GM21423 (cell line): ENCODE data around the gene BLOC1S4.

Source experiments
- ATAC-seq: cut with Tn5 transposase; IDR thresholded peaks from one replicate; pipeline ENCODE4 v1.9.1; 2021; ENCODE audit warnings: mild to moderate bottlenecking, moderate library complexity; ENCODE audit not compliant: unreplicated experiment

BLOC1S4 gene

DNA sequence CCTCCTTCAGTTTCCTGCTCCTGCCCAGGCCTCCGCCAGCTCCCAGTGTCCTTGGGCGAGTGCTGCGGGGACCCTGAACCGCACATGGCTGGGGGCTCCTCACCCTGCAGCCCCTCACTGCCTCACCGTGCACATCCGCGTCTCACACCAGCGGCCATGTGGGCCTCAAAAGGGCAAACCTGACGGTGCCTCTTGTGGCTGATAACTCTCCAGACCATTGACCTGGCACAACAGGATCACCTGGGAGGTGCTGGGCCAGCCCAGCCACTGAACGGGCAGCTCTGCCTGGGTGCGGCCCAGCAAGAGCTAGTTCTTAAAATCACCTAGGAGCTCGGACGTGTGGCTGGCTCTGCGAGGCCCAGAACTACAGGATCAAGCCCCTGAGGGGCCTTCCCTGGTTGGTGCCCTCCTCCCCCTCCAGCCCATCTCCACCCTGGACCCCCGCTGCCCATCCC lies 26.4 kb upstream of the BLOC1S4 start:
- no peak for ATAC-seq

DNA sequence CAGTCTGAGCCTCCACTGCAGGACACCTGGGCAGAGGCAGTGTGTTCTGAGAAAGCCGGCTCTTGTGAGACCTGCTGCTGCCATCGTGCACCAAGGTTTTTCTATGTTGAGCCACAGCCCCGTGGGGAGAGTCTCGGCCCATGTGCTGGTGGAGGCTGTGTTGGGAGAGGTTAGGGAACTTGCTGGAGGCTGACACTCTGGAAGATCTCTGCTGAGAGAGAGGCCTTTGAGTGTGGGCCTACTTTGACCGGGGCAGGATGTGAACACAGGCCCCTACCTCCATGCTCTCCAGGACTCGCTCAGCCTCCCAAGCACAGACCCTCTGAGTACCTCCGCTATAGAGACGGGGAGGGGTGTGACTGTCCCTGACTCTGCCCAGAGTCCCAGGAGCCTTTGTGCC lies 23.6 kb upstream of the BLOC1S4 start:
- no peak for ATAC-seq

DNA sequence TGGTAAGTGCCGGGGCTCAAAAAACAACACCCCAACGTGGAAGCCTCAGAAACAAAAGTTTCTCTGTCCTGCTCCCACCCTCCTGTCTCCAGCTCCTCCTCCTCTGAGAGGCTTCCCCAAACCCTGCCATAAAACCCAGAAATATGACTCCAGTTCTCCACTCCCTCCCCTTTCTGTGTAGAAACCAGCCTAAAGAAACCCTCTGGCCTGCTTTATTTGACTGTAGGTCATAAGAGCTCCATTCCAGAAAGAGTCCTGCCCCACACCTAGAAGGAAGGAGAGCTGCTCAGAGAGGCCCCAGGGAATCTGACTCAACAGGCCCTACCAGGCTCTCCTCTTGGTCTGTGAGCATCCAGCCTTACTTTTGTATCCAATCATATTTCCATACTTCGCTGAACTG lies 23.2 kb upstream of the BLOC1S4 start:
- ATAC-seq: no peak

DNA sequence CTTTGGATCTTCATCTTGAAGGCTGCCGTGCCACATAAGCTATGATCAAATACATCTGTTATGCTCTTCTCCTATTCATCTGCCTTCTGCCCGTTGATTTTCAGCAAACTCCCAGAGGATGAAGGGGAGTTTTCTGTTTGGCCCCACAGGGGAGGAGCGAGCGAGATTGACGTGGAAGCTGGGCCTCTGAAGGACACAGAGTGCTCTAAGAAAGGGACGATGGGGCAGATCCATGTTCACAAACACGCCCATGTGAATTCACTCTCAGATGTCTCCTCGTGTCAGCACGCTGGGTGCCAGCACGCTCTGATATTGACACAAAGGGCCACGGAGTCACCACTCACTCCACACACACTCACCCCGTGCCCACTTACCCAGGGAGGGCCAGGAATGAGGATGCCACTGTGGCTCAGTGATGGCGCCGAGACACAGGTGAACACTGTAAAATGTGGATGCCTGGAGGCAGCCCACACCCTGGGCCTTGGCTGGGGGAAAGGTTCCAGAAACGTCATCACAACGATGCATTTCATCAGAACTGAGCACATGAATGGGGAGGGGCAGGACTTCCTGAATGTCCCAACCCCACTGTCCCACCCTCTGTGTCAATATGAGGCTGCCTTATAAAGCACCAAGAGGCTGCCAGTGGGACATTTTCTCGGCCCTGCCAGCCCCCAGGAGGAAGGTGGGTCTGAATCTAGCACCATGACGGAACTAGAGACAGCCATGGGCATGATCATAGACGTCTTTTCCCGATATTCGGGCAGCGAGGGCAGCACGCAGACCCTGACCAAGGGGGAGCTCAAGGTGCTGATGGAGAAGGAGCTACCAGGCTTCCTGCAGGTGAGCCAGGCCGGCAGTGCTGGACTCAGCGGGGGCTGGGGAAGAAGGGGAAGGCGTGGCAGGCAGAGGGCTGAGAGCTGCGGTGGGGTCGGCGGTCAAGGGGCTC lies 22.5 kb upstream of the BLOC1S4 start, which contains the start of gene S100P:
Gene S100P (plus strand): TSS at position 648 of the 946 bp plus-strand sequence. CDS start 55 bp downstream, at position 703.
- ATAC-seq: no peak

DNA sequence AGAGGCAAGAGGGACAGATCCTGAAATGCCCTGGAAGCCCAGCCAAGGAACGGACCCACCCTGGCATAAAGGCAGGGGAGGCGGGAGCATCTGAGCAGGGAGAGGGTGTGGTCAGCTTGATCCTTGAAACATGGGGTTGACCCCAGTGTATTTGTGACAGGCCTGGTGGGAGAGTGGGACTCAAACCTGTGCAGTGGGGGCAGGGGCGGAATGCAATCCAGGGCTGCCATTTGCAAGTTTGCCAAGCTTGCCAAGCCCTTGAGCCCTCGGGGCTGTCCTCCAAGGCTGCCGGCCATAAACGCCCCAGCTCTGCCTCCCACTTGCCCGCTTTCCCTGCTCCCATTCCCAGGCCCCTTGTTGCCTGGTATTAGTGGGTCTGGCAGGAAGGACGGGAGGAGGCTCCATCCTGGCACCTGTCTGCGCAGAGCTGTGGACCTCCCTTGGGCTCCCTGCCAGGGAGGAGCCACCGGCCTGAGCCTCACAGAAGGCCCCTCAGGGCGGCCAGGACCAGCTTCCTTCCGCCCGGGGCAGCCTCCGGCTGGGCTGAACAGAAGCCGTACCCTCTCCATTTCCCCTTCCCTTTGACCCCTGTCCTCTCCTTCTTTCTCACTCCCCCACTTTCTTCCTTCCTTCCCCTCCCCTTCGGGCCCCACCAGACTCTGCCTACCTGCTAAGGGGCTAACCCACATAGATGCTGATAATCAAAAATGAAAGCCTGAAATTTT lies 21.6 kb upstream of the BLOC1S4 start:
- ATAC-seq: no peak

DNA sequence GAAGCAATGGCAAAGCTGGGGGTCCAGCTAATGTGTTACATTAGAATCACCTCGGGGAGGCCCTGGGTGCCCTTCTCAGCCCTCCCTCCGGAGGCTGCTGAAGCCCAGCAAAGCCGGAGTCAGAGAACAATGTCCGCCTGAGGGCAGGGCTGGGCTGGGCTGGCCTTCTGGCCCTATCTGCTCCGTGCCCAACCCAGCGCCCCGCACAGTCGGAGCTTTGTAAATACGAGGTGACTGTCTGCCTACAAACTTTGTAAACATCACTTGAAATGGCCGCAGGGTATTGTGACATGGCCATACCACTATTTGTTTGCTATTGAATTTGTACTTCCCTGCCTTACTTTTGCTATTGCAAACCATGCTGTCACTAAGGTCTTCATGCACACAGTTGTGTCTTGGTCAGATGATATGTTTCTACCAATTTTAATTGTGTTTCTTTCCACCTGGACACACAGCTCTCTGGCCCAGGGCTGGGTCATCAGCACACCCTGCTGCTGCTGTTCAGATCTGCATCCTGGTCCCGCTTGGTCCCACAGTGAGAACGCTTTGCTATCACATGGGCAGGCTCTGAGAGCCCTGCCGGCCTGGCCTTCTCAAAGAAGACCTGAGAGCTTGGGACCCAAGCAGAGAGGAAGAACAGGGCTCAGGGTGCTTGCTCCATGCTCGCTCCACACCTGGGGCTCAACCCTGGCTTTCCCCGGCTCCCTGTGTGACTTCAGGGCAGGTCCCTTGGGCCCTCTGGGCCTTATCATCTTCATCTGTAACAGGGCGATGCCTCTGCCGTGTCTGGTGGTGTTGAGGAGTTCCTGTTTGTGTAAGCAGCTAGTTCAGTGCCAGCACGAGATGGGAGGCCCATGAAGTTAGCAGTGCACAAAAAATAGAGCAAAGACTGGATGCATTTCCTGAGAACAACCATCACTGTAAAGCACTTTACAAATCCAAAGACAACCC lies 20.0 kb upstream of the BLOC1S4 start:
- ATAC-seq: no peak

- ATAC-seq: no peak
Measured at GRCh38 chr4:6696611-6697010, 19.4 kb upstream of the BLOC1S4 start.

GRCh38 chr4:6697131-6697530 lies 18.8 kb upstream of the BLOC1S4 start:
- no peak for ATAC-seq

DNA sequence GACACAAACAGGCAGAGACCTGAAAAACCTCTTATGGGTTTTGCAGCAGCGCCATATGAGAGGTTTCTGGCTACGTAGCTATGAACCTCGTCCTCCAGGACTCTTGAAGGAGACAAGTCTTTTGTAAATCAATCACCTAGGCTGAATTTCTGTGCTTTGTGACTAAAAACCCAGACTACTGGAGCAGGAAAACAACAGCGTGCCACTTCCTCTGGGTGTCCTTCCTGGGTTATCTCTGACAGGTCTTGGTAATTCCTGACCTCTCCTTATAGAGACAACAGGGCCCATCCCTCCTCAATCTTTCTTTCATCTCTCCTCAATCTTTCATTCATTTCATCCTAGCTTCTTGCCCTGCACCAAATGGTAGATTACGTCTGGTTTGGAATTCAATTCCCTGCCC lies 16.6 kb upstream of the BLOC1S4 start:
- ATAC-seq: no peak

- no peak for ATAC-seq
Measured at GRCh38 chr4:6699903-6700302, 16.1 kb upstream of the BLOC1S4 start.

DNA sequence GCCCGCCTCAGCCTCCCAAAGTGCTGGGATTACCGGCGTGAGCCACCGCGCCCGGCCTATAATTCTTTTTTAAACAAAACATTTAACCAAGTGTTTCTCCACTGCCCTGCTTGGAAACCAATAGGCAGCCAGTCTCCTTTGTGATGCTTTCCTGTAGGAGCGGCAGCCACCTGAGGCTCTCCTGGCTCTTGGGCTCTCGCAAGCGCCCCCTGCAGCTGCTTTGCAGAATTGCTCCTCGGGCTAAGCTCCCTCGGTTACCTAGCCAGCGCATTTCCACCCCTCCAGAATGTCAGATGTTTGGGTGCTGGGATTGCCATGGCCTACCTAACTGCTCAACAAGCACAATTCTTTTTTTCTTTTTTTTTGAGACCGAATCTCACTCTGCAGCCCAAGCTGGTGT lies 14.6 kb upstream of the BLOC1S4 start:
- no peak for ATAC-seq

- ATAC-seq: no peak
Measured at GRCh38 chr4:6702761-6703160, 13.2 kb upstream of the BLOC1S4 start.

- ATAC-seq: no peak
Measured at GRCh38 chr4:6703786-6704185, 12.2 kb upstream of the BLOC1S4 start.

DNA sequence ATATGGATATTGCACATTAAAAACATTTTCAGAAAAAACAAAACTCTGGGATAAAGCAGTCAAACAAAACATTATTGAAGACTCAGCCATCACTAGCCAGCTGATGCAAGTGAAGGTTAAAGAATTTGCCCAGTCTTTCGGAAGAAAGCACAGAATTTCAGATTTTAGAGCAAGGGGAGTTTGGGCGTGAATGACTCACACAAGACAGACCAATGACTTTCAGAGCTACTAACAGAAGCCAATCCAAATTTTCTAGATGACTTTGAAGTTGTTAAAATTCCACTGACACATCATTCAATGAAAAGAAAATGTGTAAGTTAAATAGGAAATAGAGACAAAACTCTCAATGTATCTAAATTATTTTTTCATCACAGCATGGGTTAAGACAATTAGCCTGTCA lies 10.3 kb upstream of the BLOC1S4 start:
- no peak for ATAC-seq

DNA sequence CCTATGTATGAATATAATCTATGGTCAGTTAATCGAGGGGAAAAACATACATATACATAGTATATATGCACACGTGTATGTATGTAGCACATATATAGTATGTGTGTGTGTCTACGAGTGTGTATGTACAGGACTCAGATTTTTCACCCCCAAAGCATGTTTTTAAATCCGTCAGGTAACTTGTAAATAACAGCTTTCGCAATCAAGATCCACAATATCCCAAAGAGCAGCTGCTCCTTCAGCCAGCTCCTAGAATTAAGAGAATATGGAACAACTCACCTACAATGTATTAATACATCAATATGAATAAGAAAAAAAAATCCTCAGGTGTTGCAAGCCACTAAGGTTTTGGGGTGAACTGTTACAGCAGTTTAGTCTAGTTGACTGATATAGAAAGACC lies 9.8 kb upstream of the BLOC1S4 start:
- no peak for ATAC-seq

GRCh38 chr4:6709230-6710114 lies 6.5 kb upstream of the BLOC1S4 start, which contains the start of gene MRFAP1L1:
MRFAP1L1 (minus strand) TSS chr4:6709865; CDS start chr4:6709629, 236 bp downstream.
- ATAC-seq: peak; percentile 72

- ATAC-seq: no peak
Measured at GRCh38 chr4:6710282-6710681, 5.7 kb upstream of the BLOC1S4 start.

DNA sequence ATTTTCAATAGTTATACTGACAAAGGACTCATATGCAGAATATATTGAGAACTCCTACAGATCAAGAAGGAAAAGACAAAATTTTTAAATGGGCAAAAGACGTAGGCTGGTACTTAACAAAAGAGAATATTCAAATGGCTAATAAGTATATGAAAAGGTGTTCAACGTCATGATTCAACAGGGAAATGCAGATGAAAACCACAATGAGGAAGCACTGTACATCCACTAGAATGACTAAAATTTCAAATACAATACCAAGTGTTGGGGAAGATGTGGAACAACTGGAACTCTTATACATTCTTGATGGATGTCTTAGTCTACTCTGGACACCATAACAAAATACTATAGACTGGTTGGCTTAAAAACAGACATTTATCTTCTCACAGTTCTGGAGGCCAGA lies 5.0 kb upstream of the BLOC1S4 start:
- ATAC-seq: no peak

- ATAC-seq: no peak
Measured at GRCh38 chr4:6714954-6715353, 1.0 kb upstream of the BLOC1S4 start.

DNA sequence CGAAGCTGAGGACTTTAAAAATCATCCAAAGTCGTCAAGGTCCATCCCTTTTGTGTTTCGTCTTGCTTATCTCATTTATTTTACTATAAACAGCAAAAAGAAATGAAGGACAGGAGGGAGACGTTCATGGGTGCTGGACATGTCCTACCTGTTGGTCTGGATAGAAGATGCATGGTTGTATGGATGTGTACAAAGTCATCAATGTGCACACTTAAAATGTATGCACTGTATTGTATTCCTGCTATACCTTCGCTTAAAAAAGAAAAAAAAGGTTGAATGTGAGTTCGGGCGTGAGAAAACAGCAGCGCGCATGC lies 313 bp upstream of the BLOC1S4 start:
- no peak for ATAC-seq
